Measurements from ENCODE around the gene SLC34A3. TPM values are rescaled to one million over a fixed set of nuclear protein-coding genes. Genes with fewer than 3 reads are reported as not detected.

SLC34A3 gene
- total and polyA plus RNA-seq, 12 donors, result not detected

GRCh38 chr9:137263506-137263905, 32.8 kb downstream of the SLC34A3 start:
- DNase-seq (peak in 1 of 2 donors; percentile 5), ATAC-seq (peak in 1 of 8 donors; percentile 11)
- WGBS, 2 donors, result 82 to 89% methylated on average over 10 of the region's 10 CpGs
- Histone ChIP-seq H3K27ac (no peak overlapping the region), H3K27me3 (no peaks in the 10 kb centered on the region), H3K9me3 (no peaks in the 10 kb centered on the region), H3K36me3 (peaks cover 0 to 79% (median 31%) of the 10 kb centered on the region in 9 donors), H3K4me3 (no peak overlapping the region), H3K4me1 (peaks cover 0 to 27% (median 15%) of the 10 kb centered on the region in 9 donors)
- intact Hi-C loops (cut with DNase I), result no loop called here
- no peak for TF ChIP-seq CTCF (IDR thresholded peaks at IDR 0.05)

- intact Hi-C loops (cut with DNase I), result no loop called here
- DNase-seq (peak in 1 of 2 donors; percentile 7), ATAC-seq (no peak)
- WGBS, 2 donors, result 95% methylated on average over 22 of the region's 22 CpGs
- no peak overlapping the region for H3K4me3 ChIP-seq
- no peaks in the 10 kb centered on the region for H3K9me3 ChIP-seq
- peaks cover 2 to 33% (median 20%) of the 10 kb centered on the region in 9 donors for H3K4me1 ChIP-seq
- TF ChIP-seq CTCF (IDR thresholded peaks at IDR 0.05), result no peak
- H3K36me3 ChIP-seq, result peaks cover 0 to 78% (median 29%) of the 10 kb centered on the region in 9 donors
- no peak overlapping the region for H3K27ac ChIP-seq
- no peaks in the 10 kb centered on the region for H3K27me3 ChIP-seq
Observed at GRCh38 chr9:137264067-137264466, 33.4 kb downstream of the SLC34A3 start.

- no peaks in the 10 kb centered on the region for H3K27me3 ChIP-seq
- intact Hi-C loops (cut with DNase I), result no loop called here
- no peak for TF ChIP-seq CTCF (IDR thresholded peaks at IDR 0.05)
- no peak overlapping the region for H3K4me3 ChIP-seq
- WGBS, 2 donors, result 92 to 97% methylated on average over 29 of the region's 29 CpGs
- H3K36me3 ChIP-seq, result peaks cover 0 to 80% (median 24%) of the 10 kb centered on the region in 9 donors
- peaks cover 8 to 48% (median 33%) of the 10 kb centered on the region in 9 donors for H3K4me1 ChIP-seq
- H3K27ac ChIP-seq, result no peak overlapping the region
- no peaks in the 10 kb centered on the region for H3K9me3 ChIP-seq
- DNase-seq, result no peak
- ATAC-seq, result no peak
Observed at GRCh38 chr9:137265496-137266161, 34.9 kb downstream of the SLC34A3 start.

- no peaks in the 10 kb centered on the region for H3K27me3 ChIP-seq
- ATAC-seq, result no peak
- DNase-seq, result peak in 1 of 2 donors; percentile 43
- TF ChIP-seq CTCF (IDR thresholded peaks at IDR 0.05), result no peak
- no peak overlapping the region for H3K27ac ChIP-seq
- H3K4me1 ChIP-seq, result peaks cover 8 to 53% (median 38%) of the 10 kb centered on the region in 9 donors
- WGBS, 2 donors, result 73 to 76% methylated on average over 15 of the region's 15 CpGs
- H3K4me3 ChIP-seq, result no peak overlapping the region
- peaks cover 0 to 84% (median 24%) of the 10 kb centered on the region in 9 donors for H3K36me3 ChIP-seq
- H3K9me3 ChIP-seq, result no peaks in the 10 kb centered on the region
- intact Hi-C loops (cut with DNase I), result no loop called here
Observed at GRCh38 chr9:137266162-137266527, 35.4 kb downstream of the SLC34A3 start.

Measured in heart right ventricle (tissue), 16 donors.